Suprapubic skin (tissue), 4 donors: ENCODE results near the gene ANKS4B.

Experiments used
- POLR2A ChIP-seq, 2 donors: fragments of 450-650 bp; IDR thresholded peaks; one replicate each; pipeline ENCODE4 v1.6.1; 2017; ENCODE audit warnings: antibody characterized with exemption in 2 of 2, mild to moderate bottlenecking in 2 of 2, moderate library complexity in 2 of 2
- POLR2AphosphoS5 ChIP-seq, 3 donors: sonication (generic); formaldehyde crosslinking; IDR thresholded peaks; one replicate each; pipeline ENCODE4 v1.6.1; 2017; ENCODE audit warnings: antibody characterized with exemption in 3 of 3
- TF ChIP-seq, protein P1 (sequence below), 2 donors: fragments of 200-600 bp in 1 of 2; fragments of 450-650 bp in 1 of 2; sonication (generic) in 1 of 2; IDR thresholded peaks; one replicate each; pipeline ENCODE4 v1.5.1; 2016 to 2019; ENCODE audit warnings: antibody characterized with exemption in 2 of 2, mild to moderate bottlenecking in 1 of 2, moderate library complexity in 1 of 2

DNA sequence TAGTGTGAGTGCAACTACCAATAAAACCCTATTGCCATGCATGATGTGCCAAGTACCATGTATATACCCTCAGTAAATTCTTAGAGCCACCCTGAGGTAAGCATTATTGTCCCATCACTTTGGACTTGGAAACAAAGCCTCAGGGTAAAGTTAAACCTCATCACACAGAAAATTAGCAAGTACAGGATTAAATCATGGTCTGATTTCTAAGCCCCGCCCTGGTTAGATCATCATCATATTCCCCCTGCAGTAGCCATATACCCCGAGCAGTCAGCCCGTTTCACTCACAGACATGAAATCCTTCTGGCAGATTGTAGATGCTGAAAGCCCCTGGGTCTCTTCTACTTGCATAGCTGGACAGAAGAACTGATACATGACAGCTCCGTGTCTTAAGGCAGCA, 26.9 kb upstream of the ANKS4B start:
- TF ChIP-seq, protein P1, sequence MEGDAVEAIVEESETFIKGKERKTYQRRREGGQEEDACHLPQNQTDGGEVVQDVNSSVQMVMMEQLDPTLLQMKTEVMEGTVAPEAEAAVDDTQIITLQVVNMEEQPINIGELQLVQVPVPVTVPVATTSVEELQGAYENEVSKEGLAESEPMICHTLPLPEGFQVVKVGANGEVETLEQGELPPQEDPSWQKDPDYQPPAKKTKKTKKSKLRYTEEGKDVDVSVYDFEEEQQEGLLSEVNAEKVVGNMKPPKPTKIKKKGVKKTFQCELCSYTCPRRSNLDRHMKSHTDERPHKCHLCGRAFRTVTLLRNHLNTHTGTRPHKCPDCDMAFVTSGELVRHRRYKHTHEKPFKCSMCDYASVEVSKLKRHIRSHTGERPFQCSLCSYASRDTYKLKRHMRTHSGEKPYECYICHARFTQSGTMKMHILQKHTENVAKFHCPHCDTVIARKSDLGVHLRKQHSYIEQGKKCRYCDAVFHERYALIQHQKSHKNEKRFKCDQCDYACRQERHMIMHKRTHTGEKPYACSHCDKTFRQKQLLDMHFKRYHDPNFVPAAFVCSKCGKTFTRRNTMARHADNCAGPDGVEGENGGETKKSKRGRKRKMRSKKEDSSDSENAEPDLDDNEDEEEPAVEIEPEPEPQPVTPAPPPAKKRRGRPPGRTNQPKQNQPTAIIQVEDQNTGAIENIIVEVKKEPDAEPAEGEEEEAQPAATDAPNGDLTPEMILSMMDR (IDR thresholded peaks at IDR 0.05): no peak
- no peak for TF ChIP-seq POLR2AphosphoS5 (IDR thresholded peaks at IDR 0.05)
- TF ChIP-seq POLR2A (IDR thresholded peaks at IDR 0.05): no peak
